ACC112 (cell line): Measurements from ENCODE around the gene WFDC11.
A peak's percentile ranks its signal among the peaks of the same experiment; 100 is the strongest.

ENCODE experiments used
- H2AFZ ChIP-seq: fragments of 200-600 bp; sonication (generic); one replicate; pipeline ENCODE4 v1.6.0; 2017; ENCODE audit warnings: antibody characterized with exemption, low read length; ENCODE audit not compliant: unreplicated experiment
- H3K27ac ChIP-seq: fragments of 200-600 bp; sonication (generic); 2 replicates; pipeline ENCODE4 v1.5.1; 2014; ENCODE audit warnings: low read depth, mild to moderate bottlenecking, antibody characterized with exemption, low read length, moderate library complexity
- H3K27me3 ChIP-seq: fragments of 200-600 bp; sonication (generic); 2 replicates; pipeline ENCODE4 v1.6.1; 2014; ENCODE audit warnings: mild to moderate bottlenecking, antibody characterized with exemption, low read length, moderate library complexity, mixed read lengths; ENCODE audit not compliant: insufficient read depth
- H3K36me3 ChIP-seq: fragments of 200-600 bp; sonication (generic); 2 replicates; pipeline ENCODE4 v1.6.1; 2016; ENCODE audit warnings: mild to moderate bottlenecking, antibody characterized with exemption, low read length, moderate library complexity, mixed read lengths; ENCODE audit not compliant: insufficient read depth
- H3K4me1 ChIP-seq: fragments of 200-600 bp; sonication (generic); one replicate; pipeline ENCODE4 v1.6.1; 2016; ENCODE audit warnings: low read length, mixed read lengths; ENCODE audit not compliant: insufficient read depth, unreplicated experiment, control insufficient read depth
- H3K4me3 ChIP-seq: fragments of 200-600 bp; sonication (generic); 2 replicates; pipeline ENCODE4 v1.5.1; 2014; ENCODE audit warnings: mild to moderate bottlenecking, low read depth, low read length
- H3K79me2 ChIP-seq: fragments of 200-600 bp; sonication (generic); one replicate; pipeline ENCODE4 v1.6.0; 2016; ENCODE audit warnings: low read length; ENCODE audit not compliant: control insufficient read depth, unreplicated experiment, insufficient read depth

The WFDC11 gene

GRCh38 chr20:45626540-45626939, 43.5 kb downstream of the WFDC11 start:
- no peak overlapping the region for H2AFZ ChIP-seq
- H3K4me1 ChIP-seq, result no peaks in the 10 kb centered on the region
- no peak overlapping the region for H3K27ac ChIP-seq
- no peaks in the 10 kb centered on the region for H3K36me3 ChIP-seq
- H3K27me3 ChIP-seq, result peaks cover 10% of the 10 kb centered on the region
- no peaks in the 10 kb centered on the region for H3K79me2 ChIP-seq
- H3K4me3 ChIP-seq, result no peak overlapping the region

GRCh38 chr20:45621593-45621992, 48.4 kb downstream of the WFDC11 start:
- Histone ChIP-seq H2AFZ (no peak overlapping the region), H3K27me3 (peaks cover 3% of the 10 kb centered on the region; the same call in 1 of the 2 replicates), H3K4me3 (no peak overlapping the region), H3K27ac (no peak overlapping the region), H3K36me3 (no peaks in the 10 kb centered on the region), H3K79me2 (no peaks in the 10 kb centered on the region), H3K4me1 (no peaks in the 10 kb centered on the region)

GRCh38 chr20:45617591-45617990, 52.4 kb downstream of the WFDC11 start:
- Histone ChIP-seq H3K27ac (no peak overlapping the region), H3K79me2 (no peaks in the 10 kb centered on the region), H3K36me3 (no peaks in the 10 kb centered on the region)

GRCh38 chr20:45612314-45612713, 57.7 kb downstream of the WFDC11 start:
- no peaks in the 10 kb centered on the region for H3K79me2 ChIP-seq
- no peaks in the 10 kb centered on the region for H3K27me3 ChIP-seq
- peaks cover 12% of the 10 kb centered on the region for H3K4me1 ChIP-seq

More at GRCh38 chr20:45617591-45617990, 52.4 kb downstream of the WFDC11 start:
- H3K27me3 ChIP-seq, result no peaks in the 10 kb centered on the region
- H2AFZ ChIP-seq, result no peak overlapping the region
- no peaks in the 10 kb centered on the region for H3K4me1 ChIP-seq
- no peak overlapping the region for H3K4me3 ChIP-seq

GRCh38 chr20:45611054-45611453, 59.0 kb downstream of the WFDC11 start:
- H3K79me2 ChIP-seq, result no peaks in the 10 kb centered on the region
- H3K27ac ChIP-seq, result peak overlapping the region; percentile 20
- peaks cover 12% of the 10 kb centered on the region for H3K4me1 ChIP-seq
- peak overlapping the region; percentile 12 for H2AFZ ChIP-seq
- no peaks in the 10 kb centered on the region for H3K27me3 ChIP-seq
- H3K36me3 ChIP-seq, result no peaks in the 10 kb centered on the region
- H3K4me3 ChIP-seq, result no peak overlapping the region

More at GRCh38 chr20:45612314-45612713, 57.7 kb downstream of the WFDC11 start:
- Histone ChIP-seq H3K27ac (no peak overlapping the region), H2AFZ (no peak overlapping the region), H3K4me3 (no peak overlapping the region), H3K36me3 (no peaks in the 10 kb centered on the region)

- H2AFZ ChIP-seq, result no peak overlapping the region
- no peak overlapping the region for H3K4me3 ChIP-seq
- H3K36me3 ChIP-seq, result no peaks in the 10 kb centered on the region
- H3K4me1 ChIP-seq, result peaks cover 12% of the 10 kb centered on the region
- 0 out of 2 replicates have a peak, but pooled peaks cover 10% of the 10 kb centered on the region for H3K27me3 ChIP-seq
- H3K27ac ChIP-seq, result no peak overlapping the region
- no peaks in the 10 kb centered on the region for H3K79me2 ChIP-seq
These were observed 62.2 kb downstream of the WFDC11 start for GRCh38 chr20:45607810-45608209.
